Central memory CD4-positive, alpha-beta T cell (primary cell): ENCODE data around the gene RARA.

Experiments used
- DNase-seq: peaks from one replicate; pipeline ENCODE4 v3.0.0; 2022
- total RNA-seq, 3 experiments: gene quantifications; one replicate each; lab custom pipeline; 2026; lab: John Stamatoyannopoulos, UW

The RARA gene
- total RNA-seq: 64.3 to 77.2 (median 74.1) reads per million in 3 experiments

DNA sequence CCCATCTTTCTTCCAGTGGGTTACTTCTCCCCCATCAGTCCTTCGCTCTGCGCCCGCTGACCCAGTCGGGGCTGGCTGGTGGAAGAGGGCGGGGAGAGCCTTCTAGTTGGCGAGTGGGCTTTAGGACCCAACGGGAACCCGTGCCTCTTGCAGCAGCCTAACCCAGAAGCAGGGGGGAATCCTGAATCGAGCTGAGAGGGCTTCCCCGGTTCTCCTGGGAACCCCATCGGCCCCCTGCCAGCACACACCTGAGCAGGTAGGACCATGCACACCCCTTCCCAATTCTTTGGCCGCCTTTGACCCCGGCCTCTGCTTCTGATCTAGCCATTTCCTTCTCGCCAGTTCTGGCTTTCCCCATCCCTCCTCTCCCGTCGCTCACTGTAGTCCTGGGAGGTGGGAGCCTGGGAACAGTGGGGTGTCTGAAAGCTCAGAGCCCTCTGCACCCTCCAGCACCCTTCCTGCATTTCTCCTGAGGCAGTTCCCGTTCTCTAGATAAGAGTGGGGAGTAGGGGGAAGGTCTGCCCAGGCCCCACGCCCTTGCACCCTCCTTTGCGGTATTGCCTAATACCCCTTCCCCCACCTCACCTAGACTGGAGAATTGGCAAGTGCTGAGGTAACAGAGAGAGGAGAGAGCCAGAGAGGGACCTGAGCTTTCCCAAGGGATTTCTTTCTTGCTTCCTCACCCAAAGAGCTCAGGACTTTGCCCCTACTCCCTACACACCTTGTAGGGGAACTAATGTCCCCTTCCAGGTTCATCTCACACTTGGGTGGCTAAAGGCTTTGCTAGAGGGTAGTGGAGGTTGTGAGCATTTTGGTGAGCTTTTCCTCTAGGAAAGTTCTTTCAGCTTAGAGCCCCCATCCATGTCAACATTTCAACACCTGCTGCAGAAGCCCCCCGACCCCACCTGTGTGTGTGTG, at the start of gene RARA:
RARA (plus strand) TSS at position 150 of the 918 bp plus-strand sequence. CDS start 22,039 bp downstream, outside the sequence.
- DNase-seq: no peak

DNA sequence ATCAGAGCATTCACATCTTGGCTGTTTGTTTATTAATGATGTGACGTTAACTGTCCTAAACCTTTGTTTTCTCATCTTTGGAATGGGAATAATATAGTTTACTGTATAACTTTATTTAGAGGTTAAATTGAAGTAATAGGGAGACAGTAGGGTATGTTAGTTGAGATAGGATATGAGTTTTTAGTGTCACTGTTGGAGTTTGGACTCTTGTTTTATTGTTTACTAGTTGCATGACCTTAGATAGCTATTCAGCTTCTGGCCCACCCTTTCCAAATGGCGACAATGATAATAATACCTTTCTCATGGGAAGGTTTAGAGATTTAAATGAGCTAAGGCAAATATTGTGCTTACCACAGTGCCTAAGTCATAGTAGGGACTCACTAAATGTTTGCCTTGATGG, 49.5 kb upstream of the RARA start:
- DNase-seq: no peak

DNA sequence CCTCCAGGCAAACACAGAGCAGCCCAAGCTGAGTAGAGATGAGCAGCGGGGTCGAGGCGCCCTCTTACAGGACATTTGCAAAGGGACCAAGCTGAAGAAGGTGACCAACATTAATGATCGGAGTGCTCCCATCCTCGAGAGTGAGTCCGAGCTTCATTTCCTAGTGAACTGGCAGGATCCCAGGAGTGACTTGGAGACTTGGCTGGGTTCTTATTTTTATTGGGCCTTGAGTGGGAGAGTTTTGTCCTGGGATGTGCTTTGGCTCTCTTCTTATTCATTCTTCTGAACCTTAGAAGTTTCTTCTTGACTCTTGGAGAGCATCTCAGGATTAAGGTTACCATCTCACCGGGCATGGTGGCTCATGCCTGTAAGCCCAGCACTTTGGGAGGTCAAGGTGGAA, 48.5 kb upstream of the RARA start:
- no peak for DNase-seq

DNA sequence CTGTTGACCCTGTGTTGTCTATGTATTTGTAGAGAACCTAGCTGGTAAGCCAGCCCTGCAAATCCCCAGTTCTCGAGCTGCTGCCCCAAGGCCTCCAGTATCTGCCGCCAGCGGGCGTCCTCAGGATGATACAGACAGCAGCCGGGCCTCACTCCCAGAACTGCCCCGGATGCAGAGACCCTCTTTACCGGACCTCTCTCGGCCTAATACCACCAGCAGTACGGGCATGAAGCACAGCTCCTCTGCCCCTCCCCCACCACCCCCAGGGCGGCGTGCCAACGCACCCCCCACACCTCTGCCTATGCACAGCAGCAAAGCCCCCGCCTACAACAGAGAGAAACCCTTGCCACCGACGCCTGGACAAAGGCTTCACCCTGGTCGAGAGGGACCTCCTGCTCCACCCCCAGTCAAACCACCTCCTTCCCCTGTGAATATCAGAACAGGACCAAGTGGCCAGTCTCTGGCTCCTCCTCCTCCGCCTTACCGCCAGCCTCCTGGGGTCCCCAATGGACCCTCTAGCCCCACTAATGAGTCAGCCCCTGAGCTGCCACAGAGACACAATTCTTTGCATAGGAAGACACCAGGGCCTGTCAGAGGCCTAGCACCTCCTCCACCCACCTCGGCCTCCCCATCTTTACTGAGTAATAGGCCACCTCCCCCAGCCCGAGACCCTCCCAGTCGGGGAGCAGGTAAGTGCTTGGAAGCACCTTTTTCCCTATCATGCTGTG, 44.4 kb upstream of the RARA start:
- DNase-seq: no peak

DNA sequence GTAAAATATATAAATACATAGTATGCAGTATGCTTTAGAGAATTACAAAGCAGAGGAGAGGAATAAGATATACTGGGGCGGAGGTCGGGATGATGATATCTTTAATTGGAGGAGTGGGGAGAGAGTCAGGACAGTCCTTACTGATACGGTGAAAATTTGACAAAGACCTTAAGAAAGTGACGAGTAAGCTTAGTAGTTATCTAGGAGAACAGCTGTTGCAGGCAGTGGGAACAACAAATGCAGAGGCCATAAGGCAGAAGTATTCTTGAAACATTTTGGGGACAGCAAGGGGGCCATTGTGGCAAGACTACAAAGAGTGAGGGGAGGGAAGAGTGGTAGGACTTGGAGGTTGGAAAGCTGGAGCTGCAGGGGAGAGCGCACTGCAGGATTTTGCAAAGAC, 43.6 kb upstream of the RARA start:
- DNase-seq: no peak

DNA sequence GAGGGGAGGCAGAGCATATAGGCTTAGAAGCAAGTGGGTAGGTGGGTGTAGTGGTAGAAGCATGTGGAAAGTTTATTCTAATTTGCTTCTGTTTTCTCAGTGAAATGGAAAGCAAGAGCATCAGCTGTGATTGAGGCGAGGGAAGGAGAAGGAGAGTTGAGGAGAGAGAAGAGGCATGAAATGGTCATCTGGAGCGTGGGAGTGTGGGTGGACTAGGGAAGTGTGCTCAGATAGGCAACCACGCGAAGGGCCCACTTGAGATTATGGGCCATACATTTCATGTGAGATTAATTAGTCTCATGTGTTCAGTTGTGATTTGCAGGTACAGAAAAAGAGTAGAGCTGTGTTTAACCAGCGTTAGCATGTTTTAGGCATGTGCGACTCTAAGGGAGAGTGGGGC, 42.1 kb upstream of the RARA start:
- DNase-seq: no peak

DNA sequence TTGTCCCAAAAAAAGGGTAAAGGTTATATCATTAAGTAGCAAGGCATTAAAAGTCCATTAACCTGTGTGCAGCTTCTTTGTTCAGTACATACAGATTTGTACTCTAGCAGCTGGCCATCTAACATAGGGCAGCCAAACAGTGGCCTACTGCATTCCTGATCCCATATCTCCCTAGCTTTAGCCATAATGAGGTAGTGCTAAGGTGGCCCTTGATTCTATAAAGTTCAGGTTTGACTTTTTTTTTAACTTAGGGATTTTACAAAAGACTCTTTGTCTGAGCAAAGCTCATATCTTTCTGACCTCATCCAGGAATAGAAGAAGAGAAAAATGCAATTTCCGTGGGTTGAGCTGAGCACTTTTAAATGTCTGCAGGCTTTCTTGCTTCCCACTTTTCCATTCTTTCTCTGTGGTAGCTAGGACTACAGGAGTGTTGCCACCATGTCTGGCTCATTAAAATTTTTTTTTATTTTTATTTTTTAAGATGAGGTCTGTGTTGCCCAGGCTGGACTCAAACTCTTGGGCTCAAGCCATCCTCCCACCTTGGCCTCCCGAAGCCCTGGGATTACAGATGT, 40.8 kb upstream of the RARA start:
- no peak for DNase-seq

DNA sequence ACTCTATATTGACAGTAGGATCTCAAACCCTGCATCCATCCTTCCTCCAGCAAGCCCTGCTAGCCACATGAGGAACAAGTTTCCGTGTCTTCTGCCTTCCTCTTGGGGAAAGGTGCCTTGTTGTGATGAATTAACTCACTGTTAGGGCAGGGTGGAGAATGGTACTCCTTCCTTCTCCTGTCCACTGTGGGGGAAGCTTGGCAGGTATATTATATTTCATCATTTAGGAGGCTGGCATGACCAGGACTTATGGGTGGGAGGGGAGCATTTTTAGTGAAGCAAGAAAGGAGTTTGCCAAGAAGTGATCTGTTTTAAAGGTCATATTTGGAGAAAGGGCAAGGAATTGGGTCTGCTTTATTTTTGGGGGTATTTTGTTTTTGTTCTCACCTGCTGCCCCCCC, 30.6 kb upstream of the RARA start:
- no peak for DNase-seq

DNA sequence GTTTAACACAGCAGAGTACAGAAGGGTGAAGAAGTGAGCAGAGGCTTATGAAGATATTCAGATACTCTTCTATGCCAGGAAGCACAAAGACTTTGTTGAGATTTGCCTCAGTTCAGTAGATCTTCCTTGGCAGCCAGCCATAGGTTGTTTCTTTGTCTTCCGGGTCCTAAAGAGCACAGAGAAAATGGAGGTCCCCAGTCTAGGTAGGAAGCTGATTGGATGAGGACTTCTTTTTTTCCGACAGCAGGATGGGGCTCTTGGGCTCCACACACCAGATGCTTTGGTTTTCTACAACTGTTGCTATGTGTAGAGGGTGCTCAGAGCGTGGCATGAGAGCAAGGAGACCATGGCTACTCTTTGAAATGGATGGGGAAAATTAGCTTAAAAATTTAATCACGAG, 29.6 kb upstream of the RARA start:
- no peak for DNase-seq

DNA sequence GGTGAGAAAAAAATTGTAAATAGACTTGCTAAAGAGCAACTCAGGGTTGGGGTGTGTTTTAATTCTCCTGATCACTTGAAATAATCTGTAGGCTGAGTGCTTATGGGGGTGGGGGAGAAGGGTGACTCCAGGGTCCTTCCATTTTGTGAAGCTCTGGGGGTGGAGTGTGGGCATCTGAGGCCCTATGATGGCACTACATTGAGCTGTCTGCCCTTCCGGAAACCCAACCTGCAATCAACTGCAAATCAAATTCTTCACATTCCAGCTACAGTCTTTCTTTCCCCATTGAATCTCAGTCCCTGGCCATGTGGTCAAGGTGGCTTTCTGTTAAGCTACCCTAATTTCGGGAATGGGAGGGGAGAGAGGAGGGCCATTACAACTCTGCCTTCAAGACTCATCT, 27.3 kb upstream of the RARA start:
- DNase-seq: no peak

DNA sequence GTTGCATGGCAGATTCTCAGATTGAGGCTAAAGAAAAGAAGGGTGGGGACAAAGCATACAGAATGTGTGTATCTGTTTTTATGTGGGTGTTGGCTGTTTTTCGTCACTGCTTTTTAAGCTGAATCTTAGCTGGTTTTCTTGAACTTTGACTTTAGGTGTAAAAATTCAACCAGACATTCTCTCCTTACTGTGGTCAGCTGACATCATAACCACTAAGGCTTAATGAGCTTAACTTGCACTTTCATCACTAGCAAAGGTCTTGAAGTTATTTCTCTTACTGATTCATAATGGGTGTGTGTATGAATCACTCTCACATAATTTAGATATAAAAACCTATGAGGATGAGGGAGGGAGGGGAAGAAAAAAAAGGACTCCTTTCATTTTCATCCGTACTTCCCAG, 25.3 kb upstream of the RARA start:
- peak; percentile 45 for DNase-seq

DNA sequence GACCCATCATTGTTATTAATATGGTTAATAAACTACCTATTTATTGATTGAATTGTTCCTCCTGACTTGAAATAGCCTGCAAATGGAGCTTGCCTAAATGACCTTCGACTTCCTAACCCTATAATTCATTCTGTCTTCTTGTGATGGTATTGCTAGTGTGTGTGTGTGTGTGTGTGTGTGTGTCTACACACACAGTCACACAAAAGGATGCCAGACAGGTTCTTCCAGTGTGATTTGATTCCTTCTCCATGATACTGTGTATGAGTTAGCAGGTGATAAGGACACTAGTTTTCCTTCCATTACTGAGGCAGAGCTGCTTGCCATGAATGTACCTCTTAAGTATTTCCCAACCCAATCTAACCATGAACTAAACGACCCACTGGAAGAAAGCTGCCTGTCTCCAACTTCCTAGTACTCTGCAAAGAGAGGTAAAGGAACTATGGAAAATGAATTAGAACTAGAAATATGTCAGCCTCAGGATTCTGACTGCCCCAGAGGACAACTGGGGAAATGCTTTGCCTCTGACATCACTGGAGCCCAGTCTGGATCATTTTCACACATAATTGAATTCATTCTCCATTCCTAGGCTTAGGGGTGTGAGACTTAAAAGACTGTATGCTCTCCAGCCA, 24.8 kb upstream of the RARA start:
- DNase-seq: no peak

DNA sequence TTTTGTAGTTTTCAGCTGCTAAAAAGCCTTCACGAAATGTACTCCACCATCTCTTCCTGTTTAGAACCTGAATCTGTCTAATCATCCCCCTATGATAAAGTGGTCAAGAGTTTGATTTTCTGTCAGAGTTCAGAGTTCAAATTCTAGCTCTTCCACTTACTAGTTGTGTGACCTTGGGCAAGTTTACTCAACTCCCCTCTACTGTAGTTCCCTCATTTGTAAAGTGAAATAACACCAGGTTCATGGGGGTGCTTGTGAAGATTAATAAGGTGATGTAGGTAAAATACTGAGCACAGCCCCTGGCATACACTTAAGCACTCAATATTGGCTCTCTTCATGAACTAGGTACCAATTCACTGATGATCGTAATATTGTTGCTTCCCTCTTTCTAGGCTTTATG, 22.5 kb upstream of the RARA start:
- DNase-seq: no peak

DNA sequence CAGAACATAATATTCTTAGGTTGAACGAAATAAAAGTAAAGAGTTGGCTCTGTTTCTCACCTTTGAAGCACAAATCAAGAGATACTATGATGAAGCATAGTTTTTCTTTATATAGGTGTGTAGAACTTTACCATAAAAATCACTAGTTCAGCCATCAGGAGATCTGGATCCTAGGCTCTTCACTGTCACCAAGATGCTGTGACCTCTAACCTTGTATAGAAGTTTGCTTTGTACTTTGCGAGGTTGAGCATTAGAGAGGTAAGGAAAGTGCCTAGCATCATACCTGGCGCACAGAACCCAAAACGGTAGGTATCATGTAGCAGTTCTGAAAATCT, 21.9 kb upstream of the RARA start:
- DNase-seq: no peak

DNA sequence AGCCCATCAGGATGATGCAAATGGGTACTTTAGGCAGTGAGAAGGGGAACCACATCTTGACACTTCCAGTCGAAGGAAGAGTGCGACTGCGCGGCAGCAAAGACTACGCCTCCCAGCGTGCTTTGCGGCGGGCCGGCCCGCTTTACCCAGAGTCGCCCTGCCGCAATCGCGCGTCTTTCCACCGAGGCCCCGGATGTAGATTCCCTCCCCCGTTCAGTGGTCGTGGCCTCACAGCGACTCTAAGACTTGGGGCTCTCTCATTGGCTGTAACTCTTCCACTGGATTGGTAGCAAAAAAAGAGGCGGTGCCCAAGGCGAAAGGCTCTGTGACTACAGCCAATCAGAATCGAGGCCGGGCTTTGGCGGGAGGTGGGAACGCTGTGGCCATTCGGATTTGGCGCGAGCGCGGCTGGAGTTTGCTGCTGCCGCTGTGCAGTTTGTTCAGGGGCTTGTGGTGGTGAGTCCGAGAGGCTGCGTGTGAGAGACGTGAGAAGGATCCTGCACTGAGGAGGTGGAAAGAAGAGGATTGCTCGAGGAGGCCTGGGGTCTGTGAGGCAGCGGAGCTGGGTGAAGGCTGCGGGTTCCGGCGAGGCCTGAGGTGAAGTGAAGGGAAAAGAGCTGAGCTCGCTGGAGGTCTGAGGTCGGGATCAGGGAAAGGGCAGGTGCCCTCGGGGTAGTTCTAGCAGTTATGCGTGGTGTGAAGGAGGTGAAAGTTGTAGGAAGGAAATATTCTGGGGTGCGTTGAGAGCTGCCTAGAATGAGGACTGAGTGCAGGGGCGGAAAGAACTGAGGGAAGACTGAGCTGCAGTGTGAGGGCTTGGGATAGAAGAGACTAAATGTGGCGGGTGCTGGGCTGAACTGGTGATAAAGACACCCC, 21.2 kb upstream of the RARA start, which contains the start of gene CDC6:
CDC6 (plus strand) TSS at position 386 of the 876 bp plus-strand sequence. CDS start 1,542 bp downstream, outside the sequence.
- DNase-seq: peak; percentile 98

DNA sequence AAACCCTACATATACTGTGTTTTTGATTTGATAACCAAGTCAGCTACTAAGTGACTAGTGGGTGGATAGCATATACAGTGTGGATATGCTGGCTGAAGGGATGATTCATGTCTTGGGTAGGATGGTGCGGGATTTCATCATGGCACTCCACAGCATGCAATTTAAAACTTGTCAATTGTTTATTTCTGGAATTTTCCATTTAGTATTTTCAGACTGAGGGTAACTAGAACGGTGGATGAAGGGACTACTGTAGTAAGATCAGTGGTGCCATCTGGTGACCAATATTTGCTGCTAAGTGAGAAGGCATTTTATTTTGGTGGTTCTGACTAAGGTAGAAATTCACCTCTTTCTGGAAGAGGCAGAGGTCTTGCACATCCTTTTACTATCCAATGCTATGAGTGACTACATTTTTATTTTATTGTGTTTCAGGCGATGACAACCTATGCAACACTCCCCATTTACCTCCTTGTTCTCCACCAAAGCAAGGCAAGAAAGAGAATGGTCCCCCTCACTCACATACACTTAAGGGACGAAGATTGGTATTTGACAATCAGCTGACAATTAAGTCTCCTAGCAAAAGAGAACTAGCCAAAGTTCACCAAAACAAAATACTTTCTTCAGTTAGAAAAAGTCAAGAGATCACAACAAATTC, 18.2 kb upstream of the RARA start:
- DNase-seq: peak; percentile 35

DNA sequence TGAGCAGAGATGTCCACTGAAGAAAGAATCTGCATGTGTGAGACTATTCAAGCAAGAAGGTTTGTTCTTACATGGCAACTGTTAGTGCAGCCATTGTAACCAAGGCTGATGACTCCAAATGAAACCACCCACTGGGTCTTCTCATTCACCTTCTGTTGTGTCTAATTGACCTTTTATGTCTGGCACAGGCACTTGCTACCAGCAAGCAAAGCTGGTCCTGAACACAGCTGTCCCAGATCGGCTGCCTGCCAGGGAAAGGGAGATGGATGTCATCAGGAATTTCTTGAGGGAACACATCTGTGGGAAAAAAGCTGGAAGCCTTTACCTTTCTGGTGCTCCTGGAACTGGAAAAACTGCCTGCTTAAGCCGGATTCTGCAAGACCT, 17.7 kb upstream of the RARA start:
- DNase-seq: no peak

DNA sequence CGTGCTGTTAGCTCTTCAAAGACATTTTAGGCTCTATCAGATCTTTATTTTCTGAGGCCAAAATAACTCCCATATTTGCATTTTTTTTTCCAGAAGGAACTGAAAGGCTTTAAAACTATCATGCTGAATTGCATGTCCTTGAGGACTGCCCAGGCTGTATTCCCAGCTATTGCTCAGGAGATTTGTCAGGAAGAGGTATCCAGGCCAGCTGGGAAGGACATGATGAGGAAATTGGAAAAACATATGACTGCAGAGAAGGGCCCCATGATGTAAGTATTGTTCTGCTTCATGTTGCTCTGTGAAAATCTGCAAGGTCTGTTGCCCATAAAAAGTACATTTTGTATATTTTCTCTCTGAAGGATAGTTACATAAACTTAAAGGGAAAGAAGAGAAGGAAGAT, 15.6 kb upstream of the RARA start:
- DNase-seq: no peak

DNA sequence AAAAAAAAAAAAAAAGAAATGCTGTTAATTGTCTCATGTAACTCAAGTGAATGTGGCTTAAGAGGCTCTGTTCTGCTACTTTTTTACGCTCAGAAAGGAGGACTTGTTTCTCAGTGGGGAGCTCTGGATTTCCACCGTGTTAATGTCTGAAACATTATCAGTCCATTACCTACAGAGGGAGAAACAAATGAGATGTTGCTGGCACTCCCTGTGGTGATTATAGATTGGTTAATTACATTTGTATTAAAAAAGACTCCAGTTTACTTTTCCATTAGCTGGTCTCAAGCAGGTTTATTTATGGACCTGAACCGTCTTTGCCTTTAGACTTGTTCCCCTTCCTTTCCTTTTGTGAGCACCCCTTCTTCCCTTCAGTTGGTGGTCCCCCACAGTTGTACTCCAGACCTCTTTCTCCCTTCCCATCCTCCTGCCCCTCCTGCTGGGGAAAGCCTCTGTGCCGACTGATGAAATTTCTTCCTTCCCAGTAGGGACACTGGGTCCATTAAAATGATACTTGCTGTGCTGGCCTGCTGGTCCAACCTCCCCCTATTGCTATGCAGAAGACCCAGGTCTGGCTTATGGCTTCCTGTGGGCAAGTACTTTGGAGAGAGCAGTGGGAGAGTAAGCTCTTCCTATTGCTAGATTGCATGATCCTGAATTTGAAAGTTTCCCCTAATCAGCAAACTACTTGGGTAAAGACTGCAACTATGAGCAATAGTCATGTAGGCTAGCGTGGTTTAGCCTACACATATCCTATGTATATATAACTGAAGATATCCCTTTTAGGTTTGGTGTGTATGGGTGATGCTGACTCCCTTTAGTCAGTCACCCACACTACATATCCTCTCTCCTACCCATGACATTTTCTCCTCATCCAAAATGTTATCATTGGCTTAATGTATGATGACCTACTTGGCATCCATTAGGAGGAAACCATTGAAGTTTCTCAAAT, 13.2 kb upstream of the RARA start:
- no peak for DNase-seq

DNA sequence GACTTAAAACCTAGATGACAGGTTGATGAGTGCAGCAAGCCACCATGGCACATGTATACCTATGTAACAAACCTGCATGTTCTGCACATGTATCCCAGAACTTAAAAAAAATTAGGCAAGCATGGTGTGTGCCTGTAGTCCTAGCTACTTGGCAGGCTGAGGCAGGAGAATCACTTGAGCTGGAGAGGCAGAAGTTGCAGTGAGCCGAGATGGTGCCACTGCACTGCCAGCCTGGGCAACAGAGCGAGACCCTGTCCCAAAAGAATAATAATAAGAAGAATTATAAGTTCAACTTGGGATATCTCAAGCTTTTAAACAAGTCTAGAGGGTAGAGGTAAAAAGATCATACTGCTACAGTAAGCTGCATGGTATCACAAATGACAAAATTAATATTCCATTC, 11.5 kb upstream of the RARA start:
- DNase-seq: no peak
